WTC11 (cell line): Measurements from ENCODE around the gene TMEM151B. TPM values are rescaled to one million over a fixed set of nuclear protein-coding genes. Genes with fewer than 3 reads are reported as not detected.

Experiments used
- ATAC-seq: fragments of 200-7000 bp; cut with Tn5 transposase; 2 replicates; pipeline ENCODE4 v1.10.0; 2021; ENCODE audit warnings: mild to moderate bottlenecking, moderate library complexity
- CTCF ChIA-PET: fragments of 300-600 bp; sonication (Branson Sonifier 250); formaldehyde crosslinking; loops from one replicate; lab custom pipeline; 2021; ENCODE audit warnings: antibody characterized with exemption; lab: Charles Lee
- POLR2A ChIA-PET: fragments of 350-600 bp; sonication (Branson Sonifier 250); formaldehyde crosslinking; loops from one replicate; lab custom pipeline; 2021; ENCODE audit warnings: antibody characterized with exemption; lab: Charles Lee
- DNase-seq: peaks from one replicate; pipeline ENCODE4 v3.0.0; 2021; ENCODE audit warnings: low spot score
- H3K27ac Mint-ChIP-seq: 2 replicates; pipeline ENCODE4 v1.8.0; 2021; ENCODE audit warnings: mixed read lengths
- H3K27me3 Mint-ChIP-seq: 2 replicates; pipeline ENCODE4 v1.8.0; 2021; ENCODE audit warnings: low read depth, mild to moderate bottlenecking, moderate library complexity, mixed read lengths
- H3K36me3 Mint-ChIP-seq: 2 replicates; pipeline ENCODE4 v1.8.0; 2021; ENCODE audit warnings: mixed read lengths
- H3K4me1 Mint-ChIP-seq: 2 replicates; pipeline ENCODE4 v1.8.0; 2022; ENCODE audit warnings: mixed read lengths
- H3K4me3 Mint-ChIP-seq: 2 replicates; pipeline ENCODE4 v1.8.0; 2021; ENCODE audit warnings: mild to moderate bottlenecking, moderate library complexity, mixed read lengths
- H3K9me3 Mint-ChIP-seq: 2 replicates; pipeline ENCODE4 v1.8.0; 2021; ENCODE audit warnings: mixed read lengths
- ESRRA ChIP-seq: sonication (generic); formaldehyde crosslinking; IDR thresholded peaks from 2 replicates; pipeline ENCODE4 v1.8.1; 2022; ENCODE audit warnings: mild to moderate bottlenecking, missing genetic modification reagents, borderline replicate concordance
- FOXP1 ChIP-seq: sonication (generic); formaldehyde crosslinking; IDR thresholded peaks from 2 replicates; pipeline ENCODE4 v1.8.0; 2022; ENCODE audit warnings: missing genetic modification reagents, mild to moderate bottlenecking, moderate library complexity, borderline replicate concordance
- GRHL2 ChIP-seq: fragments of 250-450 bp; sonication (Bioruptor Pico); IDR thresholded peaks from 2 replicates; pipeline ENCODE4 v1.8.0; 2022; ENCODE audit warnings: mild to moderate bottlenecking, moderate library complexity; ENCODE audit not compliant: insufficient replicate concordance, severe bottlenecking
- GTF2I ChIP-seq: fragments of 250-450 bp; sonication (Bioruptor Pico); conservative IDR thresholded peaks from 2 replicates; pipeline ENCODE4 v1.4.0; 2021; ENCODE audit warnings: mild to moderate bottlenecking
- JAZF1 ChIP-seq: fragments of 250-450 bp; sonication (Bioruptor Pico); IDR thresholded peaks from 2 replicates; pipeline ENCODE4 v1.9.0; 2021; ENCODE audit warnings: moderate library complexity, mild to moderate bottlenecking, inconsistent platforms
- MXD4 ChIP-seq: fragments of 250-450 bp; sonication (Bioruptor Pico); IDR thresholded peaks from 2 replicates; pipeline ENCODE4 v1.8.0; 2021; ENCODE audit warnings: mild to moderate bottlenecking, moderate library complexity, borderline replicate concordance
- RORB ChIP-seq: fragments of 250-450 bp; sonication (Bioruptor Pico); IDR thresholded peaks from 2 replicates; pipeline ENCODE4 v1.9.0; 2021; ENCODE audit warnings: mild to moderate bottlenecking
- SMAD3 ChIP-seq: sonication (generic); formaldehyde crosslinking; IDR thresholded peaks from 2 replicates; pipeline ENCODE4 v1.8.0; 2022; ENCODE audit warnings: missing genetic modification reagents, mild to moderate bottlenecking, borderline replicate concordance
- SMAD4 ChIP-seq: sonication (generic); formaldehyde crosslinking; IDR thresholded peaks from 2 replicates; pipeline ENCODE4 v1.8.0; 2022; ENCODE audit warnings: mild to moderate bottlenecking, missing genetic modification reagents
- SOX15 ChIP-seq: fragments of 250-450 bp; sonication (Bioruptor Pico); IDR thresholded peaks from 2 replicates; pipeline ENCODE4 v1.9.0; 2021; ENCODE audit warnings: mild to moderate bottlenecking
- SP1 ChIP-seq: sonication (generic); formaldehyde crosslinking; conservative IDR thresholded peaks from 2 replicates; pipeline ENCODE4 v1.8.1; 2022; ENCODE audit warnings: missing genetic modification reagents
- ZNF121 ChIP-seq: sonication (generic); formaldehyde crosslinking; IDR thresholded peaks from 2 replicates; pipeline ENCODE4 v1.8.0; 2023; ENCODE audit warnings: missing genetic modification reagents
- ZNF317 ChIP-seq: sonication (generic); formaldehyde crosslinking; IDR thresholded peaks from 2 replicates; pipeline ENCODE4 v1.8.1; 2023; ENCODE audit warnings: low read depth, mild to moderate bottlenecking, moderate library complexity, missing genetic modification reagents, borderline replicate concordance
- ZNF396 ChIP-seq: fragments of 250-450 bp; sonication (Bioruptor Pico); IDR thresholded peaks from 2 replicates; pipeline ENCODE4 v1.8.0; 2021; ENCODE audit warnings: mild to moderate bottlenecking, moderate library complexity, borderline replicate concordance
- total RNA-seq: library from RNA; stranded (reverse); gene quantifications from 3 replicates; pipeline ENCODE4 v1.2.3, GENCODE V29; 2021
- TF ChIP-seq, protein P1 (sequence below): sonication (generic); formaldehyde crosslinking; IDR thresholded peaks from 2 replicates; pipeline ENCODE4 v1.8.1; 2022; ENCODE audit warnings: low read depth, mild to moderate bottlenecking, moderate library complexity, missing genetic modification reagents, borderline replicate concordance
- TF ChIP-seq, protein P2 (sequence below): fragments of 250-450 bp; sonication (Bioruptor Pico); IDR thresholded peaks from 2 replicates; pipeline ENCODE4 v2.1.2; 2022; ENCODE audit warnings: mild to moderate bottlenecking, moderate library complexity
- TF ChIP-seq, protein P3 (sequence below): sonication (generic); formaldehyde crosslinking; IDR thresholded peaks from 2 replicates; pipeline ENCODE4 v1.8.0; 2022; ENCODE audit warnings: mild to moderate bottlenecking, missing genetic modification reagents
- TF ChIP-seq, protein P4 (sequence below): sonication (generic); formaldehyde crosslinking; IDR thresholded peaks from 2 replicates; pipeline ENCODE4 v1.8.0; 2022; ENCODE audit warnings: mild to moderate bottlenecking, missing genetic modification reagents
- TF ChIP-seq, protein P5 (sequence below): sonication (generic); formaldehyde crosslinking; IDR thresholded peaks from 2 replicates; pipeline ENCODE4 v1.8.1; 2023; ENCODE audit warnings: mild to moderate bottlenecking, missing genetic modification reagents, moderate library complexity

TMEM151B gene
- total RNA-seq, 1 experiment from 2014 or later, result 5.5 TPM

DNA sequence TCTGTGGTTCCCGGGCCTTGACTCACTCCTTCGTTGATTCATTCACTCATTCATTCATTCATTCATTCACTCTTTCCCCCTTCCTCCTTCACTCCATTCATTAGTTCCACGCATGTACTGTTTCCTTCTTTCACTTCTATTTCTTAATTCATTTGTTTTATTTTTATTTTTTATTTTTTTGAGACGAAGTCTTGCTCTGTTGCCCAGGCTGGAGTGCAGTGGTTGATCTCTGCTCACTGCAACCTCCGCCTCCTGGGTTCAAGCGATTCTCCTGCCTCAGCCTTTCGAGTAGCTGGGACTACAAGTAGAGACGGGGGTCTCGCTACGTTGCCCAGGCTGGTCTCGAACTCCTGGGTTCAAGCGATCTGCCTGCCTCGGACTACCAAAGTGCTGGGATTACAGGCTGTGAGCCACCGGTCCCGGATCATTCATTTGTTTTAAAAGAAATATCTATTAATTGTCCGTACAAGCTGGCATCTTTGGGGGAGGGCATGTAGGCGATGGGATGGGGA lies 4.5 kb upstream of the TMEM151B start:
- ATAC-seq (no peak), DNase-seq (no peak)
- ChIA-PET POLR2A (no interaction called here), CTCF (no interaction called here)
- H3K27ac Mint-ChIP-seq, result no peak overlapping the region
- TF ChIP-seq GTF2I (CRISPR knock-in tag), result 0 out of 2 replicates have a peak, but pooled peaks have one; percentile 11
- no peak for TF ChIP-seq ZNF317 (CRISPR knock-in tag)
- peak; percentile 91 for TF ChIP-seq ZNF121 (CRISPR knock-in tag)
- no peak for TF ChIP-seq SOX15 (CRISPR knock-in tag)
- H3K4me1 Mint-ChIP-seq, result peaks cover 46% of the 10 kb centered on the region
- no peaks in the 10 kb centered on the region for H3K9me3 Mint-ChIP-seq
- peak overlapping the region; percentile 95 for H3K4me3 Mint-ChIP-seq
- peaks cover 28% of the 10 kb centered on the region for H3K27me3 Mint-ChIP-seq
- H3K36me3 Mint-ChIP-seq, result no peaks in the 10 kb centered on the region

DNA sequence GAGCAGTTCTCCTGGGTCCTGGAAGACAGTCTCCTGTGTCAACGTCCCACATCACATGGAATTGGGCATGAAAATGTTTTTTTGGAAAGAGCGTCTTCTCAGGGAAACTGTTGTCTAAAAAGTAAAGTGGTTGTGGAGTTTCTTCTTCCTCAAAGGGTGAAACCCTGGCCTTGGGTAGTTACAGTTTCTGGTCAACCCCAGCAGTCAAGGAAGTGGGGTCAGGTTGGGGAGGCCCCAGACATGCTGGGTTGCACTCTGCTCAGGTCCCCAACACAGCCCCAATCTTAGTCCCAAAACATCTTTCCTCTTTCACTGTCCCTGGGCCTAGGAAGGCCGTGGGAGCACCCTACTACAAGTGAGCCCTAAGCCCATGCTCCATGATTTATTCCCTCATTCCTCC lies 3.9 kb upstream of the TMEM151B start:
- no peak overlapping the region for H3K27ac Mint-ChIP-seq
- peaks cover 28% of the 10 kb centered on the region for H3K27me3 Mint-ChIP-seq
- no peaks in the 10 kb centered on the region for H3K36me3 Mint-ChIP-seq
- CTCF ChIA-PET, result interaction anchor here (0.6 to 6.3 kb wide), 4 partner anchors 30 to 76 kb away, joined by 4 to 109 read pairs (median 11); partner anchors contain the start of genes AARS2 and SPATS1
- no peaks in the 10 kb centered on the region for H3K9me3 Mint-ChIP-seq
- peak overlapping the region; percentile 35; the same call in 1 of the 2 replicates for H3K4me3 Mint-ChIP-seq
- DNase-seq (no peak), ATAC-seq (no peak)
- POLR2A ChIA-PET, result no interaction called here
- TF ChIP-seq SMAD4 (CRISPR knock-in tag) (no peak), ESRRA (CRISPR knock-in tag) (no peak), ZNF396 (no peak), RORB (no peak), GRHL2 (CRISPR knock-in tag) (no peak), SP1 (CRISPR knock-in tag) (no peak), SMAD3 (no peak), FOXP1 (CRISPR knock-in tag) (no peak), JAZF1 (CRISPR knock-in tag) (no peak), MXD4 (CRISPR knock-in tag) (no peak)
- TF ChIP-seq, protein P1, sequence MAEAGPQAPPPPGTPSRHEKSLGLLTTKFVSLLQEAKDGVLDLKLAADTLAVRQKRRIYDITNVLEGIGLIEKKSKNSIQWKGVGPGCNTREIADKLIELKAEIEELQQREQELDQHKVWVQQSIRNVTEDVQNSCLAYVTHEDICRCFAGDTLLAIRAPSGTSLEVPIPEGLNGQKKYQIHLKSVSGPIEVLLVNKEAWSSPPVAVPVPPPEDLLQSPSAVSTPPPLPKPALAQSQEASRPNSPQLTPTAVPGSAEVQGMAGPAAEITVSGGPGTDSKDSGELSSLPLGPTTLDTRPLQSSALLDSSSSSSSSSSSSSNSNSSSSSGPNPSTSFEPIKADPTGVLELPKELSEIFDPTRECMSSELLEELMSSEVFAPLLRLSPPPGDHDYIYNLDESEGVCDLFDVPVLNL (CRISPR knock-in tag), result no peak
- TF ChIP-seq, protein P2, sequence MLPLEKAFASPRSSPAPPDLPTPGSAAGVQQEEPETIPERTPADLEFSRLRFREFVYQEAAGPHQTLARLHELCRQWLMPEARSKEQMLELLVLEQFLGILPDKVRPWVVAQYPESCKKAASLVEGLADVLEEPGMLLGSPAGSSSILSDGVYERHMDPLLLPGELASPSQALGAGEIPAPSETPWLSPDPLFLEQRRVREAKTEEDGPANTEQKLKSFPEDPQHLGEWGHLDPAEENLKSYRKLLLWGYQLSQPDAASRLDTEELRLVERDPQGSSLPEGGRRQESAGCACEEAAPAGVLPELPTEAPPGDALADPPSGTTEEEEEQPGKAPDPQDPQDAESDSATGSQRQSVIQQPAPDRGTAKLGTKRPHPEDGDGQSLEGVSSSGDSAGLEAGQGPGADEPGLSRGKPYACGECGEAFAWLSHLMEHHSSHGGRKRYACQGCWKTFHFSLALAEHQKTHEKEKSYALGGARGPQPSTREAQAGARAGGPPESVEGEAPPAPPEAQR, result no peak
- TF ChIP-seq, protein P3, sequence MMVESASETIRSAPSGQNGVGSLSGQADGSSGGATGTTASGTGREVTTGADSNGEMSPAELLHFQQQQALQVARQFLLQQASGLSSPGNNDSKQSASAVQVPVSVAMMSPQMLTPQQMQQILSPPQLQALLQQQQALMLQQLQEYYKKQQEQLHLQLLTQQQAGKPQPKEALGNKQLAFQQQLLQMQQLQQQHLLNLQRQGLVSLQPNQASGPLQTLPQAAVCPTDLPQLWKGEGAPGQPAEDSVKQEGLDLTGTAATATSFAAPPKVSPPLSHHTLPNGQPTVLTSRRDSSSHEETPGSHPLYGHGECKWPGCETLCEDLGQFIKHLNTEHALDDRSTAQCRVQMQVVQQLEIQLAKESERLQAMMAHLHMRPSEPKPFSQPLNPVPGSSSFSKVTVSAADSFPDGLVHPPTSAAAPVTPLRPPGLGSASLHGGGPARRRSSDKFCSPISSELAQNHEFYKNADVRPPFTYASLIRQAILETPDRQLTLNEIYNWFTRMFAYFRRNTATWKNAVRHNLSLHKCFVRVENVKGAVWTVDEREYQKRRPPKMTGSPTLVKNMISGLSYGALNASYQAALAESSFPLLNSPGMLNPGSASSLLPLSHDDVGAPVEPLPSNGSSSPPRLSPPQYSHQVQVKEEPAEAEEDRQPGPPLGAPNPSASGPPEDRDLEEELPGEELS (CRISPR knock-in tag), result no peak
- TF ChIP-seq, protein P4, sequence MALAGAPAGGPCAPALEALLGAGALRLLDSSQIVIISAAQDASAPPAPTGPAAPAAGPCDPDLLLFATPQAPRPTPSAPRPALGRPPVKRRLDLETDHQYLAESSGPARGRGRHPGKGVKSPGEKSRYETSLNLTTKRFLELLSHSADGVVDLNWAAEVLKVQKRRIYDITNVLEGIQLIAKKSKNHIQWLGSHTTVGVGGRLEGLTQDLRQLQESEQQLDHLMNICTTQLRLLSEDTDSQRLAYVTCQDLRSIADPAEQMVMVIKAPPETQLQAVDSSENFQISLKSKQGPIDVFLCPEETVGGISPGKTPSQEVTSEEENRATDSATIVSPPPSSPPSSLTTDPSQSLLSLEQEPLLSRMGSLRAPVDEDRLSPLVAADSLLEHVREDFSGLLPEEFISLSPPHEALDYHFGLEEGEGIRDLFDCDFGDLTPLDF, result no peak
- TF ChIP-seq, protein P5, sequence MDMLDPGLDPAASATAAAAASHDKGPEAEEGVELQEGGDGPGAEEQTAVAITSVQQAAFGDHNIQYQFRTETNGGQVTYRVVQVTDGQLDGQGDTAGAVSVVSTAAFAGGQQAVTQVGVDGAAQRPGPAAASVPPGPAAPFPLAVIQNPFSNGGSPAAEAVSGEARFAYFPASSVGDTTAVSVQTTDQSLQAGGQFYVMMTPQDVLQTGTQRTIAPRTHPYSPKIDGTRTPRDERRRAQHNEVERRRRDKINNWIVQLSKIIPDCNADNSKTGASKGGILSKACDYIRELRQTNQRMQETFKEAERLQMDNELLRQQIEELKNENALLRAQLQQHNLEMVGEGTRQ (CRISPR knock-in tag), result no peak
- TF ChIP-seq, all 79 proteins: peak for 0
- peaks cover 46% of the 10 kb centered on the region for H3K4me1 Mint-ChIP-seq
